Osteoblast (primary cell): ENCODE results near the gene ZCCHC2. TPM values are rescaled to one million over a fixed set of nuclear protein-coding genes. Genes with fewer than 3 reads are reported as not detected.

ENCODE experiments used
- DNase-seq: peaks from one replicate; pipeline ENCODE4 v3.0.0; 2011; ENCODE audit warnings: low spot score, mixed read lengths; ENCODE audit not compliant: insufficient read length; ENCODE audit errors: missing footprints
- H2AFZ ChIP-seq: 2 replicates; pipeline ENCODE4 v1.6.0; 2011; ENCODE audit warnings: mild to moderate bottlenecking, low read length
- H3K27ac ChIP-seq: 2 replicates; pipeline ENCODE4 v1.5.1; 2011; ENCODE audit warnings: mild to moderate bottlenecking, low read depth, low read length, moderate library complexity
- H3K27me3 ChIP-seq: 2 replicates; pipeline ENCODE4 v1.6.0; 2012; ENCODE audit warnings: mild to moderate bottlenecking, control low read depth, inconsistent platforms, low read length, moderate library complexity; ENCODE audit not compliant: insufficient read depth
- H3K36me3 ChIP-seq: 2 replicates; pipeline ENCODE4 v1.5.1; 2011; ENCODE audit warnings: mild to moderate bottlenecking, low read length, control low read depth, moderate library complexity; ENCODE audit not compliant: insufficient read depth
- H3K4me1 ChIP-seq: 2 replicates; pipeline ENCODE4 v1.5.1; 2011; ENCODE audit warnings: mild to moderate bottlenecking, low read length, control low read depth, moderate library complexity; ENCODE audit not compliant: insufficient read depth
- H3K4me2 ChIP-seq: 2 replicates; pipeline ENCODE4 v1.6.0; 2011; ENCODE audit warnings: mild to moderate bottlenecking, low read length; ENCODE audit not compliant: insufficient read depth
- H3K4me3 ChIP-seq: fragments of 200-600 bp; sonication (generic); 3 replicates; pipeline ENCODE4 v1.5.1; 2012; ENCODE audit warnings: mild to moderate bottlenecking, low read length, inconsistent platforms; ENCODE audit not compliant: insufficient read depth
- H3K79me2 ChIP-seq: 2 replicates; pipeline ENCODE4 v1.6.0; 2012; ENCODE audit warnings: mild to moderate bottlenecking, low read length, control low read depth, inconsistent platforms; ENCODE audit not compliant: insufficient read depth
- H3K9me3 ChIP-seq: 2 replicates; pipeline ENCODE4 v1.5.1; 2011; ENCODE audit warnings: low read depth, low read length, control low read depth
- H4K20me1 ChIP-seq: 2 replicates; pipeline ENCODE4 v1.6.0; 2012; ENCODE audit warnings: mild to moderate bottlenecking, low read length, control low read depth; ENCODE audit not compliant: insufficient read depth
- CTCF ChIP-seq: IDR thresholded peaks from 2 replicates; pipeline ENCODE4 v1.5.1; 2011; ENCODE audit warnings: mild to moderate bottlenecking, low read depth, low read length, moderate library complexity; ENCODE audit errors: extremely low read depth
- total RNA-seq: library from RNA; depleted of rRNA; stranded (reverse); fragments of >200 nt; gene quantifications from 2 replicates; pipeline ENCODE4 v1.2.3, GENCODE V29; 2012

Gene ZCCHC2
- total RNA-seq, 1 donor = 10.1 TPM

GRCh38 chr18:62607708-62608428 is 85.0 kb downstream of the ZCCHC2 start:
- no peak overlapping the region for H3K4me3 ChIP-seq

GRCh38 chr18:62609764-62610163 is 86.9 kb downstream of the ZCCHC2 start:
- no peak overlapping the region for H2AFZ ChIP-seq
- TF ChIP-seq CTCF = no peak
- no peaks in the 10 kb centered on the region for H3K79me2 ChIP-seq
- no peak overlapping the region for H3K4me2 ChIP-seq
- no peak overlapping the region for H3K27ac ChIP-seq
- H3K4me1 ChIP-seq = peaks cover 3% of the 10 kb centered on the region
- H3K27me3 ChIP-seq = peaks cover 37% of the 10 kb centered on the region
- no peaks in the 10 kb centered on the region for H3K36me3 ChIP-seq
- H3K4me3 ChIP-seq = no peak overlapping the region
- DNase-seq = no peak
- no peaks in the 10 kb centered on the region for H3K9me3 ChIP-seq
- H4K20me1 ChIP-seq = no peaks in the 10 kb centered on the region

More at GRCh38 chr18:62607708-62608428, 85.0 kb downstream of the ZCCHC2 start:
- H2AFZ ChIP-seq = no peak overlapping the region
- no peak overlapping the region for H3K27ac ChIP-seq
- DNase-seq = no peak
- H4K20me1 ChIP-seq = no peaks in the 10 kb centered on the region
- peaks cover 3% of the 10 kb centered on the region for H3K4me1 ChIP-seq
- H3K9me3 ChIP-seq = no peaks in the 10 kb centered on the region
- no peak for TF ChIP-seq CTCF
- H3K27me3 ChIP-seq = peaks cover 44% of the 10 kb centered on the region
- H3K4me2 ChIP-seq = no peak overlapping the region
- H3K36me3 ChIP-seq = no peaks in the 10 kb centered on the region
- no peaks in the 10 kb centered on the region for H3K79me2 ChIP-seq

DNA sequence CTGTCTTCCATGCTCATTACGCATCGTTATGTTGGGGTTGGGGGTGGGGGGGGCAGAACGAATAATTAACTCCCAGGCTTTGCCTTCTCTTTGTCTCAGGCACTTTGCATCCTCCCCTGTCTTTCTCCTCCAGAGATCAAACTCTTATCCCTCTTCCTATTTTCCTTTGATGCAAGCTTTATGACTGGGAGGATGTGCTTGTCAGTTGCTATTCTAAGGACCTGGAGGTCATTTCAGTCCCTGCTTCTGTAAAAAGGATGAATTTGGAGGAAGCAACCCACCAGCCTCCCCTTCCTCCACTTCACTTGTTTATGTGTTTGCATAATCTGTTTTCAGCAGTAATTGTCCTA is 87.5 kb downstream of the ZCCHC2 start:
- no peaks in the 10 kb centered on the region for H3K36me3 ChIP-seq
- no peak overlapping the region for H3K4me3 ChIP-seq
- no peak overlapping the region for H3K27ac ChIP-seq
- H3K4me1 ChIP-seq = peaks cover 3% of the 10 kb centered on the region
- no peak overlapping the region for H2AFZ ChIP-seq
- DNase-seq = no peak
- no peak for TF ChIP-seq CTCF
- no peaks in the 10 kb centered on the region for H3K79me2 ChIP-seq
- H3K27me3 ChIP-seq = peaks cover 38% of the 10 kb centered on the region
- H4K20me1 ChIP-seq = no peaks in the 10 kb centered on the region
- H3K9me3 ChIP-seq = no peaks in the 10 kb centered on the region
- H3K4me2 ChIP-seq = peak overlapping the region; percentile 43

DNA sequence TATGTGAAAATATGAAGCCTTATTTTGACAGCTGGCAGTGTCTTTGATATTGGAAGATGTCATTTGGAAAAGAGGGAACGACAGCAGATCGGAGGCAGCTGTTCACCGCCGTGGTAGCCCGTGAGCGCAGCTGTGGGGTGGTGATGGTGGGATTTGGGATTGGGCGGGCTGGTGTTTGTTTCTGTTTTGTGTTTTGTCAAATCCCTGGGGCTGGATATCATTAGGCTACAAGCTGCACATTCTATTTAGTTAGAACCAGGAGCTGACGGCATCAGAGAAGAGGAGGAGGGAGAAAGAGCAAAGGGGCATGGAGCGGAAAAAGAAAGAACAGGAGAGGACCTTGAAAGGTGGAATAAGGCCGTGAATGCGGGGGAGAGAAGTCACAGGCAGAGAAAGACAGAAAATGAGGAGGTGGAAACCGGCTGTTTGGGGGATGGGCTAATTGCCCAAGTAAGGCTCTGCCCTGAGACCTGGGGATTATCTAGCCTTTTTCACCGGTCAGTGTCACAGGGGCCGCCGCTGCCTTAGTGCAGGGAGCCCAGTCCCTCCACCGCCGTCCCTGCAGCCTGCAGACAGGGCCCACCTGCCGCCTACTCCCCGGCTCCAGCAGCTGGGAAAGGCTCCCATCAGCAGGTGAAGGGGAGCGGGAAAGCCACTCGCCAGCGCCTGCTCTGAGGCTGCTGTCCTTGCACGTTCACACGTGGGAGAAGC is 88.0 kb downstream of the ZCCHC2 start:
- no peak for TF ChIP-seq CTCF
- Histone ChIP-seq H3K27me3 (peaks cover 38% of the 10 kb centered on the region), H3K27ac (no peak overlapping the region), H3K36me3 (no peaks in the 10 kb centered on the region), H3K4me3 (peak overlapping the region; percentile 25), H4K20me1 (no peaks in the 10 kb centered on the region), H2AFZ (peak overlapping the region; percentile 9), H3K4me1 (peaks cover 3% of the 10 kb centered on the region), H3K4me2 (peak overlapping the region; percentile 43), H3K9me3 (no peaks in the 10 kb centered on the region), H3K79me2 (no peaks in the 10 kb centered on the region)
- no peak for DNase-seq
